ENCODE measurements around the gene CCT7.

Gene CCT7

DNA sequence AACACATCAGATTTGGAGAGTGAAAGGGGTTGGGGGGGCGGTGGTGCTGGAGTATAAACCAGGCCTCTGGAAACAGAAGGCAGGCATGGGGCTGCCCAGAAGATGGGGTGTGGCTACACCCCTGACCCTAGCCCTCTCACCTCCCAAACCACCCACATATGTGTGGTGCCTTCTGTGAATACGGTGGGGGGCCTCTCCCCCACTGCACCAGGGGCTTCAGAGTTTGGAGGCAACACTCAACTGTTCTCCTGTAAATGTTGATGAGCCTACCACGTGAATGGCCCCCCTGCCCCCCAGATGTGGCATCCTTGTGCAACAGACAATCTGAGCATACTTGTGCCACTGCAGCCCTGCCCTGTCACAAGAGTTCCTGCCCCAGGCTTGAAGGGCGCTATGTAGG is 30.7 kb downstream of the CCT7 start:
- TF ChIP-seq GATA2 (IDR thresholded peaks at IDR 0.05; ENCODE audit: low read depth, low read length) = no peak
- no peak for TF ChIP-seq GATA3 (IDR thresholded peaks at IDR 0.05; ENCODE audit: low read depth, low read length)

DNA sequence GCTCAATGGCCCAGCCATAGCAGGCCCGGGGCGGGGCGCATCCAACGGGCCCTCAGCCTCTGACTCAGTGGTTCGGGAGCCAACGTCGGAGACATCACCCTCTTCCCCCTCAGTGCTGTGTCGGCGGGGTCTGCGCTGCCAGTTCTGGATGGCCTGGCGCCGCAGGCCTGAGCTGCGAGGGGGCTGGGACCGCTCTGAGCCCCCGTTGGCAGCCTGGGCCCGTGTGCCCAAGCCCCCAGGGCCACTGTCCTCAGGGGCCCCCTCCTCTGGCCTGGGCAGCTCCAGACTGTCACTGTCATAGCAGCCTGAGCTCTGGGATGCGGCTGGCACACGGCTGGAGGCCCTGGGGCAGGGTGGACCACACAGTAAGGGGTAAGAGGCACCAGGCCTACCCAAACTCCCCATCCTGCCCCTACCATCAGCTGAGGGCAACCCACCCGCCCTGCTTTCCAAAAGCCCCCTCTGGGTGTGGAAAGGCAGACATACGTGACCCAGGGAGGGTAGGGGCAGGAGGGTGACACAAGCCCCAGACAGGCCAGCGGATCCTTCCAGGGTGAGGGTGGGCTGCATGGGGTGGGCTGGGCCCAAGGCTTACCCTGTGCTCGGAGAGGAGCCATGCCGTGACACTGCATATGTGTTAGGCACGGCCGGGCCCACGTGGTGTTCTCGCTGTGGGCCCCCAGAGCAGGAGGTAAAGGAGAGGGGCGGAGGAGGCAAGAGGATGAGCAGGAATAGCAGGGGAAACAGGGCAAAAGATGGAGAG is 31.4 kb downstream of the CCT7 start:
- TF ChIP-seq GATA2 (IDR thresholded peaks at IDR 0.05; ENCODE audit: low read depth, low read length) (no peak), GATA3 (IDR thresholded peaks at IDR 0.05; ENCODE audit: low read depth, low read length) (no peak)

- no peak for TF ChIP-seq GATA3 (IDR thresholded peaks at IDR 0.05; ENCODE audit: low read depth, low read length)
- TF ChIP-seq GATA2 (IDR thresholded peaks at IDR 0.05; ENCODE audit: low read depth, low read length) = no peak
Observed at GRCh38 chr2:73266061-73266901, 32.2 kb downstream of the CCT7 start.

- TF ChIP-seq GATA2 (IDR thresholded peaks at IDR 0.05; ENCODE audit: low read depth, low read length) (no peak), GATA3 (IDR thresholded peaks at IDR 0.05; ENCODE audit: low read depth, low read length) (no peak)
Observed at GRCh38 chr2:73267008-73267407, 32.9 kb downstream of the CCT7 start.

GRCh38 chr2:73268366-73268829 is 34.3 kb downstream of the CCT7 start:
- TF ChIP-seq GATA2 (IDR thresholded peaks at IDR 0.05; ENCODE audit: low read depth, low read length) (no peak), GATA3 (IDR thresholded peaks at IDR 0.05; ENCODE audit: low read depth, low read length) (no peak)

- TF ChIP-seq GATA2 (IDR thresholded peaks at IDR 0.05; ENCODE audit: low read depth, low read length) (no peak), GATA3 (IDR thresholded peaks at IDR 0.05; ENCODE audit: low read depth, low read length) (no peak)
Observed at GRCh38 chr2:73268830-73269685, 35.0 kb downstream of the CCT7 start.

DNA sequence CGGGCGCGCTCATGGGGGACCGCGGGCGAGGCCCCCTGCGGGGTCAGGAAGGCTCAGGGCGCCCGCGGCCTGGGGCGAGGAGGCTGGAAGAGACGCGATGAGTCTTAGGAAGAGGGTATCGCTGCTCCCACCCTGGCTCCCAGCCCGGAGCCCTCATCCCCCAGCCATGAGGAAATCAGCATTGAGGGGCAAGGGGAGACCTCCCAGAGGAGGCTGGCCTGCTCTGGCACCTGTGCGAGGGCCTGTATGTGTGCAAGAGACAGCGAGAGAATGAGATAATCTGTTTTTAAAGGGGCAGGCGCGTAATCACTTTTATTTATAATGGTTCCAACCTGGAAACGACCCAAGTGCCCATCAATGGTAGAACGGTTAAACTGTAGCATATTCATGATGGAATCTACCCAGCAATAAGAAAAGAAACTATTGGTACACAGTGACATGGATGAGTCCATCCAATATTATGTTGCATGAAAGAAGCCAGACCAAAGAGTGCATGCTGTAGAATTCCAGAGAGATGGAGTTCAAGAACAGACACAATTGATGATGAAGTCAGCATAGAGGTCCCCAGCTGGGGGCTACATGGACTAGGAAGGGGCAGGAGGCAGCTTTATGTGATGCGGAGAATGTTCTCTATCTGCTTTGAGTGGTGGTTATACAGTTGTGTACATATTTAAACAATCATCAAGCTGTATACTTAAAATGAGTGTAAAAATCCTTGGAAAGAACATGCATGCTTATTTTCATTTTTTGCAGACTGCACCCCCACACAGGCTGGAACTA is 35.8 kb downstream of the CCT7 start:
- TF ChIP-seq GATA2 (IDR thresholded peaks at IDR 0.05; ENCODE audit: low read depth, low read length) (no peak), GATA3 (IDR thresholded peaks at IDR 0.05; ENCODE audit: low read depth, low read length) (no peak)

DNA sequence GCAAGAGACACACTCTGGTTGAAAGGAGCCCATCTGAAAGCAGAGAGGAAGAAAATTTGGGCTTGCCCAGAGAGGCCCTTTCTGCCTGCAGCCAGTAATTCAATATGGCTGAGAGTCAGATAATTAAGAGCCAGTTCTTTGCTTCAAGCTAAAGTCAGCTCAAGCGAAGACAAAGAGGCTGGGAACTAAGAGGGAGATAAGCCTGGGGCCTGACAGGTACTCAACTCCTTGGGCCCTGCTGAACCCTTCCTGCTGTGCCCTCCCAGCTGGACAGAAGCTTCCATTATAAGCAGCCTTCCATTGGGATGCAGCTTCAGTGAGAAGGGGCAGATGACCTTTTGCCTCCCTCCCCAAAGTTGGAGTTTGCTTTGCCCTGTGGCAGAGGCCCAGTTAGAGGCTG is 38.2 kb downstream of the CCT7 start:
- no peak for TF ChIP-seq GATA3 (IDR thresholded peaks at IDR 0.05; ENCODE audit: low read depth, low read length)
- no peak for TF ChIP-seq GATA2 (IDR thresholded peaks at IDR 0.05; ENCODE audit: low read depth, low read length)

- TF ChIP-seq GATA3 (IDR thresholded peaks at IDR 0.05; ENCODE audit: low read depth, low read length) (no peak), GATA2 (IDR thresholded peaks at IDR 0.05; ENCODE audit: low read depth, low read length) (no peak)
Observed at GRCh38 chr2:73279852-73280251, 45.7 kb downstream of the CCT7 start.

DNA sequence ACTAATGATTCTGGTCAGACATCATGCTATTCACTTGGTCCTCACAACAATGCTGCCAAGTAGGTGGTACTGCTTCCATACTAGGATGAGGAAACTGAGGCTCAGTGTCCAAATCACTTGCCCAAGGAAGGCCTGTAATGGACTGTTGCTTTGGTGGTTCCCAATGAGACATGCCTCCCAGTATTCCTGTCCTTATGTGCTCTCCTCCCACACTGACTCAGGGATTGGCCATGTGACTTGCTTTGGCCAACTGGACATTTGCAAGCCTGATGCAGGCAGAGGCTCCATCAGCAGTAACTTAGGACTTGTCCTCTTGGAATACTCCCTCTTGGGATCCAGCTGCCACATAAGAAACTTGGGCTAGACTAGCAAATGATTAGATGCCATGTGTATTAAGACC is 47.1 kb downstream of the CCT7 start:
- TF ChIP-seq GATA3 (IDR thresholded peaks at IDR 0.05; ENCODE audit: low read depth, low read length) = no peak
- no peak for TF ChIP-seq GATA2 (IDR thresholded peaks at IDR 0.05; ENCODE audit: low read depth, low read length)

DNA sequence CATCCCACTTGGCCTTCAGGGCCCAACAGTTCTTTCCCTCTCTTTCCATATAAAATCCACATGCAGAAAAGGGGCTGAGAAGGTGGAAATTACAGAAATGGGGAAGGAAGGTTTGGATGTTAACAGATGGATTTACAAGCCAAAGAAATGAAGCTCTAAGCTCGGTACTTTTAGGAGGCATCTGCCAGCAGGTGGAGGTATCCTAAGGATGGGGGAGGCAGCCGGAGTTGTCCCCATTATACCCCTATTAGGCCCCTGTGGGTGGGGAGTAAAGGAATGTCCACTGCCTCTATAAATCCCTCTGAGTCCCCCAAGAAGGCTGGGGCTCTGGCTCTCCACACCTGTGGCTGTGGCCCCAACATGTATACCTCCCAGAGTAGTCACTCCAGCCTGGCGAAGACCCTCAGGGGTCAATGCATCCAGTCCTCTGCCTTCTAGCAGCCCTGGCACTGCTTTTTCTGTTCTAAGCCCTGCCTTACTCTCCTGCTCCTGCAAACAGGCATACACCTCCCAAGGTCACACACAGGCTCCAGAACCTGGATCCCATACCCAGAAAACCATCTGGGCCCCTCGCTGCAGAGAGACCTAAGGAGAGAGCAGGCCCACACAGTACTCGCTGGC is 48.9 kb downstream of the CCT7 start:
- no peak for TF ChIP-seq GATA3 (IDR thresholded peaks at IDR 0.05; ENCODE audit: low read depth, low read length)
- no peak for TF ChIP-seq GATA2 (IDR thresholded peaks at IDR 0.05; ENCODE audit: low read depth, low read length)

- TF ChIP-seq GATA3 (IDR thresholded peaks at IDR 0.05; ENCODE audit: low read depth, low read length) = no peak
- no peak for TF ChIP-seq GATA2 (IDR thresholded peaks at IDR 0.05; ENCODE audit: low read depth, low read length)
Observed at GRCh38 chr2:73283545-73284295, 49.6 kb downstream of the CCT7 start.

Measured in SH-SY5Y (cell line).